ENCODE data around the gene TBC1D14.
A peak's percentile ranks its signal among the peaks of the same experiment; 100 is the strongest.

TBC1D14 gene

GRCh38 chr4:7049739-7050138 is 140.1 kb downstream of the TBC1D14 start:
- no peak for DNase-seq

DNA sequence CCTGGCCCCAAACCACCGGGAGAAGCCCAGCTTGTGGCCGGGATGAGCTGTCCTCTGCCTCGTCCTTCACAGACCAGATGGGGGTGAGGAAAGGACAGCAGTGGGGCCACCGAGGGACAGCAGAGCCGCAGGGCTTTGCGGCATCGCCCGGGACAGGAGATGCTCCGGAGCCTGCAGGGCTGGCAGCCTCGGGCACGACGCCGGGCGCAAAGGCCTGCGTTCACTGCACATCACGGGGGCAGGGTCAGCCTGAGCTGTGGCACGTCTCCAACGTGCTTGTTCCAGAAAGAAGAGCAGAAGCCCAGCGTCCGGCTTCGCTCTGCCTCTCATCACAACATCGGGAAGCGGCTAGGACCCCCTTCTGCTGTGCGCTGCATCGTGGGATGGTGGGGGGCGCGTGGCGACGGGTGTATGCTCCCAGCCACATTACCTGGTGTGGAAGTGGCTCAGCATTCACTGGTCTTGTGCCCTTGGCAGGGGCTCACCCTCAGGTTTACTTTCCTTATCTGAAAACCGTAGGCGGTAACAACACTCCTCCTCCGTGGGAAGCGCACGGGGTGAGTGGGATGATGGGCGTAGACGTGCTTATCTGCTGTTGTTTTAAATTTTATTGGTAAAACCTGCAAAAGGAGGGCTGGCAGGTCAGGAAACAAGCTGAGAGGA is 141.0 kb downstream of the TBC1D14 start:
- DNase-seq = no peak

DNA sequence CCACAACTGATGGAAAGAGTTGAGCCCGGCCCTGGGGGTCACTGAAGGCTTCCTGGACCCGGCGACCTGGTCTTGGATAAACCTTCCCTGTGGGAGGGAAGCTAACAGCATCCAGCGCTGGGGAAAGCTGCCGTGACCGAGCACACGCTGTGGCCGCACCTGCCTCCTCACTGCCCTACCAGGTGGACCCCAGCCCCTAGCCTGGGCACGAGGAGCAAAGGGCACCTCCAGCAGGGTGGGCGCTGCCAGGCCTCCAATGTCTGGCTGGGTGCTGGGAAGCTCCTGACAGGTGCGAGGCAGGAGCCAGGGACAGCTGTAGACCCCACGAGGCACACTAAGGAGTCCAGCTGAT is 141.5 kb downstream of the TBC1D14 start:
- DNase-seq = no peak

- DNase-seq = no peak
Observed at GRCh38 chr4:7051905-7052304, 142.3 kb downstream of the TBC1D14 start.

GRCh38 chr4:7052313-7052712 is 142.7 kb downstream of the TBC1D14 start:
- no peak for DNase-seq

DNA sequence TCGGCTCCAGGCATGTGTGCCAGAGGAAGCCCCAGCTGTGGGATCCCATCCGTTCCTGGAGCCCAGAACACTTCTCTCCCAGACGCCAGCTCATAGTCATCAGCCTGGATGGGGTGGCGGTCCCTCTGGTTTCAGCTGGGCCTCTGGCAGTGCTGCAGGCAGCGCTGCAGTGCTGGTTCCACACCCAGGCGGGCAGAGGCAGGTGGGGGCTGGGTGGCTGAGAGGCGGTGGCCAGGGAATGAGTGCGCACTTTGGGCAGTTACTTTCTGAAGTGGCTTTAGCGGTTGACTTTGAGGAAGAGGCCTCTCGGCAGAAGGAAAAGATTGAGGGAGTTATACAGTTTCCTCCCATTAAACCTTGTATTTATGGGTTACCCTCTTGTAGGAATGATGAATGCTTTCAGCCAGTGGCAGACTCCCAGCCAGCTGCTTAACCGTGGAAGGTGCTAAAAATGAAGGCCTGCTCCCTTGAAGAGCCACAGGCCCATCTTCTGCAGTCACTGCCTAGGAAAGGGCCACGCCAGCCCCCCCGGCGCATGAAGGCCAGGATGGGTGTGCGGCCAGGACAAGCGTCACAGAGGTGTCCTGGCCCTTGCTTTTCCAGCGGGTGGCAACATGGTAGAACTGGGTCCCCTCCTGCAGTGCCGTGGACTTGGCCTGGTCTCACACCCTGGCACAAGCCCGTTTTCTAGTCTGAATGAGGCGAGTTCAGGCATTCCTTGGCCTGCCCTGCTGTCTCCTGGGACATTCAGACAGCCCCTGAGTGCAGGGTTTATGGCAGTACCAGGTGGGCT is 143.5 kb downstream of the TBC1D14 start:
- DNase-seq = no peak

DNA sequence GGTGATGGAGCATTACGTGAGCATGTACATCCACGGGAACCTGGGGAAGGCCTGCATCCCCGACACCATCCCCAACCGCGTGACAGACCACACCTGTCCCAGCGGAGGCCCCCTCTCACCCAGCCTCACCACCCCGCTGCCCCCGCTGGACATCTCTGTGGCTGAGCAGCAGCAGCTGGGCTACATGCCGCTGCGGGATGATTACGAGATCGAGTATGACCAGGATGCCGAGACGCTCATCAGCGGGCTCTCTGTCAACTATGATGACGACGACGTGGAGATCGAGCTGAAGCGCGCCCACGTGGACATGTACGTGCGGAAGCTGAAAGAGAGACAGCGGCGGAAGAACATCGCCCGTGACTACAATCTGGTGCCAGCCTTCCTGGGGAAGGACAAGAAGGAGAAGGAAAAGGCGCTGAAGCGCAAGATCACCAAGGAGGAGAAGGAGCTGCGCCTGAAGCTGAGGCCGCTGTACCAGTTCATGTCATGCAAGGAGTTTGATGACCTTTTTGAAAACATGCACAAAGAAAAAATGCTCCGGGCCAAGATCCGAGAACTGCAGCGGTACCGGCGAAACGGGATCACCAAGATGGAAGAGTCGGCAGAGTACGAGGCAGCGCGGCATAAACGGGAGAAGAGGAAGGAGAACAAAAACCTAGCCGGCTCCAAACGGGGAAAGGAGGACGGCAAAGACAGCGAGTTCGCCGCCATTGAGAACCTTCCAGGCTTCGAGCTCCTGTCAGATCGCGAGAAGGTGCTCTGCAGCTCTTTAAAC is 144.7 kb downstream of the TBC1D14 start:
- no peak for DNase-seq

GRCh38 chr4:7055111-7055989 is 145.7 kb downstream of the TBC1D14 start:
- DNase-seq = no peak

- DNase-seq = no peak
Observed at GRCh38 chr4:7055990-7056325, 146.3 kb downstream of the TBC1D14 start.

GRCh38 chr4:7058792-7059191 is 149.2 kb downstream of the TBC1D14 start:
- no peak for DNase-seq

DNA sequence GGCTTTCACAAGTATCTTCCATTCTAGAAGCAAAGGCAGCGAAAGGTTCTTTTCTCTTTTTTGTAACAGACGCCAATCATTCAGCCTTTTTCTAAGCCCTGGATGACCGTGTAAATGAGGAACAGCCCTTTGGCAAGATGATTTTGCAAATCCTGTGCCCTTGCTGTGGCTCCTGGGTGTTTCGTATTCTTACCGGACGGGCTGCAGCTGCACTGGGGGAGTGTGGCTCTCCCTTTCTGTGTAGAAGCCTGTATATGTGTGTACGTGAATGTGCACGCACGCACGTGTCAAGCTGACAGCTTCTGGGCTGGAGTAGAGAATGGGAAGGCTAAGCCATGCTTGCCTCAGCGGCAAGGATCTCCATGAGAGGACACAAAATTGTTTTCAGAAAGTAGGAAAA is 150.0 kb downstream of the TBC1D14 start:
- no peak for DNase-seq

- DNase-seq = no peak
Observed at GRCh38 chr4:7060346-7061150, 150.9 kb downstream of the TBC1D14 start.

GRCh38 chr4:7061815-7062214 is 152.2 kb downstream of the TBC1D14 start:
- no peak for DNase-seq

GRCh38 chr4:7062816-7063215 is 153.2 kb downstream of the TBC1D14 start:
- no peak for DNase-seq

DNA sequence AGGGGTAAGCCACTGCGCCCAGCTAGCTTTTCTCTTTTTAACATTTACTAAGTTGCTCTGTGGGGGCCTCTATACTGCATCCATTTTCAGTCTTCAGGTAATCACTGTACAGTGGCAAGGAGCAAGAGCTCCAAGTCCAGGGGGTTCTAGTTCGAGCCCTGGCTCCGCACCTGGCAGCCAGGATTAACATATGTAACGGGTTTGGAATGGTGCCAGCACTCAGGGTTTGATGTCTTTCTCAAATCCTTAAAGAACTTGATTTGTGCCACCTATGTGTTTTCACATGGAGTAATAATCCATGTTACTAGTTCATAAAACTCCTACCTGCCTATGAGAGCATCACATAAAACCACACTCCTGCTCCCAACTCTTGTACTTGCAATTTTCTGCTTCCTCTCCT is 153.7 kb downstream of the TBC1D14 start:
- DNase-seq = no peak

GRCh38 chr4:7066006-7066405 is 156.4 kb downstream of the TBC1D14 start:
- no peak for DNase-seq

- no peak for DNase-seq
Observed at GRCh38 chr4:7066493-7066892, 156.9 kb downstream of the TBC1D14 start.

DNA sequence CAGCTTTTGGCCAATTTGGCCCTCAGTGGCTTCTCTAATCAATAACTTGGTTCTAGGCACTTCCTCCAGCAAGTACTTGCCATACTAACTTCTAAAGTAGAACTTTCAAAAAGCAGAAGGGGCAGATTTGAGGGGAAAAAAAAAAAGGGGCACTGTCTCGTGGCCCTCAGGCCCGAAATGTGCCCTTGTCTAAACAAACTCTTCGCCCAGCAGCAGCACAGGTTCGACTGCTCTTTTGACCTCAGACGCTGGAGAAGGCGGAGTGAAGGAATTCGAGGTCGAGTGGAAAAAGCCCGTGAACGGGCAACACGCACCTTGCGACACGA is 157.5 kb downstream of the TBC1D14 start:
- no peak for DNase-seq

DNA sequence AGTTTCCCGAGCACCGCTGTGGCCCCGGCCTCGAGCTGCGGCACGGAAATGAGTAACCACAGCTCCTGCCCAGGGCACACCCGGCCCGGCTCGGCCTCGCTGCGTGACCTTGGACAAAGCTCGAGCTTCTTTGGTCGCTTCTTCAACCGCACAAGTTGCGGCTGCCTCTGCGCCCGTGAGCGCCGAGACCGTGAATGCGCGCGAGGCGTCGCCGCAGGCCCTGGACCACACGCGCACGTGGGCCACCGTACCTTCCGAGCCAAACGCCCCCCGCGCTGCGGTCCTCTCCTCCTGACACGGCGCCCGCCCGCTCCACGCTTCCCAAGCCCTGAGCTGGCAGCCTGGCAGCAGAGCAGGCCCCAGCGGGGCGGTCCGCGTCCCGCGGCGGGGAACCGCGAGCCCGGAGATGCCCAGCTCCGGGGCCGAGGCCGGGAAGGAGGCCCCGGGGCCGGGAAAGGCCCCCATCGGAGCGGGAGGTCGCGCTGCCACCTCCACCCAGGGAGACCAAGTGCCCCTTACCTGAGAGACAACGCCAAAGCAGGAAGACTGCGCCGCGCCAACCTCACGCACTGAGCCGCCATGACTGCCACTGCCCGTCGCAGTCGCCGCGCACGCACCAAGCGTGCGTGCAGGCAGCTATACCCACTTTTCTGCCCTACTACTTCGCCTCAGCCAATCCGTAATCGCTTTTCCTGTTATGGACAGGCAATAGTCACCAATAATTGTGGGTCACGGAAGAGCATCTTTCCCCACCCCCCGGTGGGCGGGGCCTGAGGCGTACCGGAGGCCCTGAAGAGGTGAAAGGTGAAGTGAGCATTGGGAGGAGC is 158.0 kb downstream of the TBC1D14 start, which contains the start of gene GRPEL1:
Gene GRPEL1 (minus strand): TSS at position 613 of the 827 bp plus-strand sequence. CDS start 32 bp downstream, at position 581.
- DNase-seq = peak; percentile 89

DNA sequence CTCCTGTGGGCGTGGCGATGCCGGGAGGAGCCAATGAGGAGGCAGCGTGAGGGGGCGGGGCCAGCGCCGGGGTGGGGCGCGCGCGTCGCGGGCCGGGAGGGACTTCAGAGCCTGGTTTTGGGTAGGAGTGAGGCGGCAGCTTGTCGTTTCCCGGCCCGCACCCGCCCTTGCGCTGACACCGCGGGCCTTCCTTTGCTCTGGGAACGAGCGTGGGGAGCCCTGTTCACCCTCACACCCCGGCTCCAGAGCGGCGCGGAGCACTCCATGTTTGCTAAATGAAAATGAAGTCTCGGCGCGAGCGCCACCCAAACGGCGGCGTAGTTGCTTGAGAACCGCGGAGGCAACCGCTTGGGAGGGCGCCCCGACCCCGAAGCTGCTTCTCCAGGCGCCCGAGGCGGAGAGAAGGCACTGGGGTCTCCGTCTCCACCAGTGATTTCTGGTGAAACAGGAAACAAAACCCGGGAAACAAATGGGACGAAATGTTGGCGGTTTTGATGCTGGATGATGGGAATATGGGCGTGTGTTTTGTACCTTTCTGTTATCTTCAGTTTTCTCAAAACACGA is 158.7 kb downstream of the TBC1D14 start:
- no peak for DNase-seq

DNA sequence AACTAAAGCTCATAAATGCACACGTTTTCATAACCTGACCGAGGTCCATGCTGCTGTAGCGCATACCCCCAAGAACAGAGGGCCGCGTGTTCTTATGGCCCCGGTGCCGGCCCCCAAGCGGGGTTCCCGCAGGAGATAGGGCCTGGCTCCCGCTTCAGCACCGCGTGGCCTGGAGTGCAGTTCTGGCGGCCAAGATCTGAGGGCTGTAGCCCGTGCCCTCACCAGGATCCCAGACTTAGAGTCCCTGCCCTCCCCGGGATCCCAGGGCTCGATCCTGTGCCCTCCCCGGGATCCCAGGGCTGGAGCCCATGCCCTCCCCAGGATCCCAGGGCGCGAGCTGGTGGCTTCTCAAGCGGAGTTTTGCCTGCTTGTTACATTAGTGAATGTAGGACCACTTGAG is 159.3 kb downstream of the TBC1D14 start:
- no peak for DNase-seq
